A549 (cell line): Measurements from ENCODE around the gene ODF4. TPM values are rescaled to one million over a fixed set of nuclear protein-coding genes. Genes with fewer than 3 reads are reported as not detected.
A peak's percentile ranks its signal among the peaks of the same experiment; 100 is the strongest.

Source experiments
- ATAC-seq, 2 experiments: fragments of 200-7000 bp in 1 of 2; fragments of >200 bp in 1 of 2; cut with Nextera tagmentation in 1 of 2; cut with Tn5 transposase in 1 of 2; 3 replicates each; pipeline versions ENCODE4 v1.8.0 to v1.9.1; 2018 to 2020; ENCODE audit warnings: mild to moderate bottlenecking in 1 of 2, moderate library complexity in 1 of 2
- CTCF ChIA-PET: fragments of 300-600 bp; sonication (Branson Sonifier 250); formaldehyde crosslinking; extraction: SDS; loops from one replicate; lab custom pipeline; 2021; ENCODE audit warnings: antibody characterized with exemption, inconsistent platforms; lab: Yijun Ruan, JAX
- POLR2A ChIA-PET: fragments of 350-600 bp; formaldehyde crosslinking; extraction: SDS; loops from one replicate; lab custom pipeline; 2021; ENCODE audit warnings: antibody characterized with exemption, inconsistent platforms; lab: Yijun Ruan, JAX
- DNase-seq, 2 experiments: peaks; one replicate each; pipeline versions ENCODE4 v3.0.0 to v3.0.0-alpha.2; 2011 to 2016; ENCODE audit warnings: low read depth in 1 of 2, low spot score in 1 of 2
- FAIRE-seq: peaks from 2 replicates; lab custom pipeline; 2011; peaks lifted over from hg19 to GRCh38; lab: Jason Lieb, UNC
- H3K27ac ChIP-seq, 2 experiments: fragments of >200 bp; sonication (Bioruptor Twin); formaldehyde crosslinking; 3 replicates each; pipeline ENCODE4 v1.5.1; 2016 to 2017
- H3K4me1 ChIP-seq: fragments of >200 bp; sonication (Bioruptor Twin); formaldehyde crosslinking; 3 replicates; pipeline ENCODE4 v1.6.1; 2016
- H3K4me2 ChIP-seq: fragments of >200 bp; sonication (Bioruptor Twin); formaldehyde crosslinking; 3 replicates; pipeline ENCODE4 v1.6.1; 2016
- H3K4me3 ChIP-seq: fragments of >200 bp; sonication (Bioruptor Twin); formaldehyde crosslinking; 3 replicates; pipeline ENCODE4 v1.5.1; 2016
- H3K9me3 ChIP-seq: fragments of >200 bp; sonication (Bioruptor Twin); formaldehyde crosslinking; 3 replicates; pipeline ENCODE4 v1.6.1; 2016
- BCL3 ChIP-seq: fragments of >200 bp; sonication (Bioruptor Twin); formaldehyde crosslinking; IDR thresholded peaks from 3 replicates; pipeline ENCODE4 v1.6.1; 2016
- CBX8 ChIP-seq: fragments of 200-600 bp; sonication (generic); IDR thresholded peaks from 2 replicates; pipeline ENCODE4 v1.6.1; 2016
- CEBPB ChIP-seq, 2 experiments: fragments of >200 bp in 1 of 2; sonication (Bioruptor Twin) in 1 of 2; formaldehyde crosslinking in 1 of 2; IDR thresholded peaks; 2 replicates each; pipeline ENCODE4 v1.6.1; 2012 to 2016
- FOSB ChIP-seq: fragments of 250-450 bp; sonication (Bioruptor Pico); IDR thresholded peaks from 2 replicates; pipeline ENCODE4 v1.5.0; 2020; ENCODE audit warnings: mild to moderate bottlenecking, moderate library complexity
- FOSL2 ChIP-seq, 2 experiments: fragments of 450-650 bp in 1 of 2; fragments of >200 bp in 1 of 2; sonication (Bioruptor Twin) in 1 of 2; formaldehyde crosslinking; IDR thresholded peaks; 2 replicates each; pipeline versions ENCODE4 v1.5.0 to v1.6.1; 2016 to 2020; ENCODE audit warnings: mild to moderate bottlenecking in 1 of 2, moderate library complexity in 1 of 2
- GATA3 ChIP-seq: IDR thresholded peaks from 2 replicates; pipeline ENCODE4 v1.6.1; 2012; ENCODE audit warnings: borderline replicate concordance
- HDAC2 ChIP-seq: fragments of 200-600 bp; sonication (generic); IDR thresholded peaks from 2 replicates; pipeline ENCODE4 v1.6.1; 2016
- HOXA7 ChIP-seq: fragments of 250-450 bp; sonication (Bioruptor Pico); IDR thresholded peaks from 2 replicates; pipeline ENCODE4 v1.5.0; 2020; ENCODE audit warnings: mild to moderate bottlenecking, moderate library complexity
- HOXB5 ChIP-seq: fragments of 250-450 bp; sonication (Bioruptor Pico); IDR thresholded peaks from 2 replicates; pipeline ENCODE4 v1.5.0; 2020; ENCODE audit warnings: mild to moderate bottlenecking, moderate library complexity
- KDM5A ChIP-seq: fragments of 200-600 bp; sonication (generic); IDR thresholded peaks from 2 replicates; pipeline ENCODE4 v1.6.1; 2016; ENCODE audit warnings: antibody characterized with exemption, mild to moderate bottlenecking
- MYC ChIP-seq: IDR thresholded peaks from 2 replicates; pipeline ENCODE4 v1.6.1; 2012; ENCODE audit warnings: mild to moderate bottlenecking, inconsistent platforms, low read length, improper control_type of control experiment, borderline replicate concordance
- NFE2L2 ChIP-seq: fragments of 150-350 bp; conservative IDR thresholded peaks from 2 replicates; pipeline ENCODE4 v1.6.1; 2014; ENCODE audit warnings: low read length
- PHF8 ChIP-seq: fragments of 200-600 bp; sonication (generic); IDR thresholded peaks from 2 replicates; pipeline ENCODE4 v1.6.1; 2016; ENCODE audit warnings: low read depth, mild to moderate bottlenecking, antibody characterized with exemption, moderate library complexity, borderline replicate concordance
- RARB ChIP-seq: fragments of 250-450 bp; sonication (Bioruptor Pico); IDR thresholded peaks from 2 replicates; pipeline ENCODE4 v1.8.0; 2021; ENCODE audit warnings: mild to moderate bottlenecking, moderate library complexity
- RFX5 ChIP-seq: fragments of 450-650 bp; IDR thresholded peaks from 2 replicates; pipeline ENCODE4 v1.7.1; 2014; ENCODE audit warnings: antibody characterized with exemption, mild to moderate bottlenecking, moderate library complexity
- SMC3 ChIP-seq: fragments of >200 bp; sonication (Bioruptor Twin); formaldehyde crosslinking; IDR thresholded peaks from 3 replicates; pipeline ENCODE4 v1.6.1; 2018; ENCODE audit warnings: inconsistent platforms
- TP53 ChIP-seq: fragments of 250-450 bp; sonication (Bioruptor Pico); IDR thresholded peaks from 2 replicates; pipeline ENCODE4 v1.5.0; 2021; ENCODE audit warnings: mild to moderate bottlenecking, moderate library complexity
- USF2 ChIP-seq: fragments of 450-650 bp; IDR thresholded peaks from 2 replicates; pipeline ENCODE4 v1.6.1; 2014; ENCODE audit warnings: antibody characterized with exemption
- ZC3H11A ChIP-seq: fragments of 450-650 bp; IDR thresholded peaks from 2 replicates; pipeline ENCODE4 v1.6.1; 2014; ENCODE audit warnings: antibody characterized with exemption, mild to moderate bottlenecking
- ZFP36 ChIP-seq: fragments of 450-650 bp; IDR thresholded peaks from 2 replicates; pipeline ENCODE4 v1.6.1; 2014; ENCODE audit warnings: borderline replicate concordance; ENCODE audit not compliant: partially characterized antibody
- ZSCAN20 ChIP-seq: fragments of 250-450 bp; sonication (Bioruptor Pico); IDR thresholded peaks from 2 replicates; pipeline ENCODE4 v1.8.0; 2022; ENCODE audit warnings: mild to moderate bottlenecking, moderate library complexity
- WGBS: methylation state at CpG from one replicate; pipeline ENCODE4 v1.1.6; 2017; ENCODE audit errors: missing lambda C conversion rate; 5-methylcytosine and 5-hydroxymethylcytosine counted together
- polyA plus RNA-seq, 4 experiments: library from polyadenylated mRNA; depleted of rRNA in 3 of 4; stranded (reverse); fragments of >200 nt; fragmentation: RNase III in 1 of 4; extraction: RNeasy Plus Mini Kit Qiagen cat#74134 plus additional on column Dnase treatment in 1 of 4; gene quantifications; 2 replicates in 3 of 4; 3 replicates in 1 of 4; pipeline ENCODE4 v1.2.3, GENCODE V29; 2011 to 2017
- TF ChIP-seq, protein P1 (sequence below): fragments of 150-350 bp; IDR thresholded peaks from 2 replicates; pipeline ENCODE4 v1.6.1; 2014; ENCODE audit warnings: low read depth, mild to moderate bottlenecking, low read length
- TF ChIP-seq, protein P2 (sequence below): IDR thresholded peaks from 2 replicates; pipeline ENCODE4 v1.6.1; 2012

The ODF4 gene
- polyA plus RNA-seq, 2 of the 4 experiments (the other 2 are of a cell fraction) = not detected

DNA sequence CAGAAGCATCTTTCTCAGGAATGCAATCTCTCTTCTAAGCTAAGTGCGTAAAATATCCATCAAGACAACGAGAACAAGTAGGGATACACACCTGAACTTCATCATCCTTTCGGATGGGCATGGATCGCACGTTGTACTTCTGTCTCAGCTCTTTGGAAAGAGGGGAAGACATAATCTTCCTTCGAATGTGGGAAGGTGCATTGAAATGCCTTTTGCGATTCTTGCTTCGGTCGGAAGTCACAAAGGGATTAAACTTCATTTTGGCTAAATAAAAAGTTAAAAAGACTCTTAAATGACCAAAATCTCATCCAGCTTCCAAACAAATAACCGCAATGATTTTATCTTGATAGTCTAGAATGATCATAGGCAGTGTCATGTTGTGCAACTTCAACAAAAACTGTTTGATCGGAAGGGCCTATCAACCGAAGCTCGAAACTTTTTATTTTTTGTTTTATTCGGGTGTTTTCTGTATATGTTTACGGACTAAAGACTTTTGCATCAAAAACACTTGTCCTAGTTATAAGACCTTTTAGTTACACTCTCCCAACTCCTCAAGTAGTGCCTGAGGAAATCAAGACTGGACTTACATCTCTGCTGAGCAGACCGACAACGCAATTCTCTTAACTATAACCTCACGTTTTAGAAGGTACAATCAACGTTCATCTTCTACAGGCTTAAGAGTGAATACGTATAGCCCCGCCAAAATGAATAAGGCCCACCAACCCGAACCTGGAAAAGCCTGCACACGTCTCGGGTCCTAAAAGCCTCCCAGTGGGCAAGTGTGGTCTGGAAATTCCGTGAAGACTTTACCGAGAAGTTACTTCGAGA, 42.6 kb downstream of the ODF4 start:
- H3K27ac ChIP-seq = peak overlapping the region; percentile 93 to 99
- FAIRE-seq (peak; percentile 13), DNase-seq (peak in 1 of 2 experiments; percentile 24), ATAC-seq (peak in 1 of 2 experiments; percentile 3; a peak in 1 of 6 replicates)
- TF ChIP-seq CBX8 (no peak), HOXB5 (CRISPR knock-in tag) (no peak), USF2 (no peak), SMC3 (no peak), KDM5A (0 out of 2 replicates have a peak, but pooled peaks have one; percentile 50), RARB (CRISPR knock-in tag) (no peak), NFE2L2 (no peak), ZFP36 (no peak), HOXA7 (CRISPR knock-in tag) (peak; percentile 63; the same call in 1 of the 2 replicates), CEBPB (IDR thresholded peaks at IDR 0.05) (peak in 1 of 2 experiments; percentile 45; a peak in 1 of 4 replicates), TP53 (CRISPR knock-in tag) (peak; percentile 77; the same call in 1 of the 2 replicates), FOSB (CRISPR knock-in tag) (peak; percentile 80), MYC (no peak)
- no peaks in the 10 kb centered on the region for H3K9me3 ChIP-seq
- 4% methylated on average over 27 of the region's 27 CpGs for WGBS
- ChIA-PET POLR2A (interaction anchor here (0.5 to 2.8 kb wide), 9 partner anchors 26 to 403 kb away, joined by 3 to 21 read pairs (median 3); partner anchors contain the start of genes MYH10, NDEL1 and SLC25A35), CTCF (interaction anchor here (0.6 to 8.2 kb wide), 16 partner anchors 13 to 1621 kb away, joined by 3 to 82 read pairs (median 3); partner anchors contain the start of gene RNF222)
- H3K4me3 ChIP-seq = peak overlapping the region; percentile 97
- H3K4me1 ChIP-seq = peaks cover 54% of the 10 kb centered on the region
- peak overlapping the region; percentile 95 for H3K4me2 ChIP-seq

DNA sequence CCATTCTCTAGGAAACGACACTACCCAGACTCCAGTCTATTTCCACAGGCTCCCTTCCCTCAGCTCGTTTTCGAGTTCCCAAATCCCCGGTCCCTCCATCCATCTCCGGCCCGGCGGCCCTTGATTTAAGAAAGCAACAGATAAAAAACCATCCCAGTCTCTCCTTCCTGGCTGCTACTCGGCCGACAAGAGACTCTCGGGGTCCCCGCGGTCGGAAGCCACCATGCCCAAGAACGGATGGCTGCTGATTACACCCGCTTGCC, 43.2 kb downstream of the ODF4 start:
- DNase-seq = no peak
- Histone ChIP-seq H3K4me2 (peak overlapping the region; percentile 95), H3K4me1 (peaks cover 48% of the 10 kb centered on the region), H3K9me3 (no peaks in the 10 kb centered on the region), H3K4me3 (peak overlapping the region; percentile 97), H3K27ac (peak overlapping the region; percentile 93 to 99)
- under 1% methylated on average over 15 of the region's 15 CpGs for WGBS
- no peak for FAIRE-seq
- TF ChIP-seq ZC3H11A (no peak), PHF8 (peak; percentile 97), KDM5A (0 out of 2 replicates have a peak, but pooled peaks have one; percentile 26), FOSL2 (IDR thresholded peaks at IDR 0.05) (no peak), FOSL2 (CRISPR knock-in tag; IDR thresholded peaks at IDR 0.05) (0 out of 2 replicates have a peak, but pooled peaks have one; percentile 8), ZSCAN20 (CRISPR knock-in tag) (0 out of 2 replicates have a peak, but pooled peaks have one; percentile 80), MYC (peak; percentile 94; the same call in 1 of the 2 replicates), HDAC2 (no peak), GATA3 (no peak), BCL3 (no peak; the same call in 2 of the 3 replicates), HOXA7 (CRISPR knock-in tag) (peak; percentile 16; the same call in 1 of the 2 replicates), RFX5 (peak; percentile 23; the same call in 1 of the 2 replicates)
- TF ChIP-seq, protein P1, sequence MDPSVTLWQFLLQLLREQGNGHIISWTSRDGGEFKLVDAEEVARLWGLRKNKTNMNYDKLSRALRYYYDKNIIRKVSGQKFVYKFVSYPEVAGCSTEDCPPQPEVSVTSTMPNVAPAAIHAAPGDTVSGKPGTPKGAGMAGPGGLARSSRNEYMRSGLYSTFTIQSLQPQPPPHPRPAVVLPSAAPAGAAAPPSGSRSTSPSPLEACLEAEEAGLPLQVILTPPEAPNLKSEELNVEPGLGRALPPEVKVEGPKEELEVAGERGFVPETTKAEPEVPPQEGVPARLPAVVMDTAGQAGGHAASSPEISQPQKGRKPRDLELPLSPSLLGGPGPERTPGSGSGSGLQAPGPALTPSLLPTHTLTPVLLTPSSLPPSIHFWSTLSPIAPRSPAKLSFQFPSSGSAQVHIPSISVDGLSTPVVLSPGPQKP = no peak
- TF ChIP-seq, protein P2, sequence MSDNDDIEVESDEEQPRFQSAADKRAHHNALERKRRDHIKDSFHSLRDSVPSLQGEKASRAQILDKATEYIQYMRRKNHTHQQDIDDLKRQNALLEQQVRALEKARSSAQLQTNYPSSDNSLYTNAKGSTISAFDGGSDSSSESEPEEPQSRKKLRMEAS = peak; percentile 88; the same call in 1 of the 2 replicates
- ChIA-PET POLR2A (interaction anchor here (0.5 to 2.8 kb wide), 7 partner anchors 26 to 403 kb away, joined by 3 to 21 read pairs (median 3); partner anchors contain the start of genes MYH10, NDEL1 and SLC25A35), CTCF (interaction anchor here (0.6 to 8.2 kb wide), 16 partner anchors 13 to 1620 kb away, joined by 3 to 82 read pairs (median 4); partner anchors contain the start of gene RNF222)
- ATAC-seq = no peak
